ENCODE data around the gene TTYH1.

Gene TTYH1

GRCh38 chr19:54426291-54426931 is 11.1 kb downstream of the TTYH1 start:
- Histone ChIP-seq H3K9me3 (ENCODE audit: insufficient read depth, low read depth, low read length) (no peaks in the 10 kb centered on the region), H3K79me2 (ENCODE audit: insufficient read depth, low read length) (no peaks in the 10 kb centered on the region), H3K4me2 (ENCODE audit: low read depth, low read length, poor library complexity, severe bottlenecking) (no peak overlapping the region), H3K36me3 (ENCODE audit: insufficient read depth, low read length) (no peaks in the 10 kb centered on the region), H3K9me2 (replicated peaks; ENCODE audit: low read depth, low read length) (no peaks in the 10 kb centered on the region), H3K27me3 (ENCODE audit: insufficient read depth, low read length, poor library complexity, severe bottlenecking) (no peaks in the 10 kb centered on the region), H3K4me3 (ENCODE audit: low read length, poor library complexity, severe bottlenecking) (no peak overlapping the region), H3K4me1 (ENCODE audit: insufficient read depth, low read length, poor library complexity, severe bottlenecking) (no peaks in the 10 kb centered on the region), H2AFZ (ENCODE audit: low read length) (no peak overlapping the region), H4K20me1 (ENCODE audit: insufficient read depth, low read length, poor library complexity, severe bottlenecking) (no peaks in the 10 kb centered on the region), H3K9ac (ENCODE audit: low read depth, low read length, poor library complexity, severe bottlenecking) (no peak overlapping the region), H3F3A (ENCODE audit: low read depth) (no peaks in the 10 kb centered on the region)
- TF ChIP-seq, protein P1, sequence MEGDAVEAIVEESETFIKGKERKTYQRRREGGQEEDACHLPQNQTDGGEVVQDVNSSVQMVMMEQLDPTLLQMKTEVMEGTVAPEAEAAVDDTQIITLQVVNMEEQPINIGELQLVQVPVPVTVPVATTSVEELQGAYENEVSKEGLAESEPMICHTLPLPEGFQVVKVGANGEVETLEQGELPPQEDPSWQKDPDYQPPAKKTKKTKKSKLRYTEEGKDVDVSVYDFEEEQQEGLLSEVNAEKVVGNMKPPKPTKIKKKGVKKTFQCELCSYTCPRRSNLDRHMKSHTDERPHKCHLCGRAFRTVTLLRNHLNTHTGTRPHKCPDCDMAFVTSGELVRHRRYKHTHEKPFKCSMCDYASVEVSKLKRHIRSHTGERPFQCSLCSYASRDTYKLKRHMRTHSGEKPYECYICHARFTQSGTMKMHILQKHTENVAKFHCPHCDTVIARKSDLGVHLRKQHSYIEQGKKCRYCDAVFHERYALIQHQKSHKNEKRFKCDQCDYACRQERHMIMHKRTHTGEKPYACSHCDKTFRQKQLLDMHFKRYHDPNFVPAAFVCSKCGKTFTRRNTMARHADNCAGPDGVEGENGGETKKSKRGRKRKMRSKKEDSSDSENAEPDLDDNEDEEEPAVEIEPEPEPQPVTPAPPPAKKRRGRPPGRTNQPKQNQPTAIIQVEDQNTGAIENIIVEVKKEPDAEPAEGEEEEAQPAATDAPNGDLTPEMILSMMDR (conservative IDR thresholded peaks at IDR 0.05; ENCODE audit: low read length): no peak
- TF ChIP-seq EZH2phosphoT487 (IDR thresholded peaks at IDR 0.05; ENCODE audit: borderline replicate concordance): no peak

GRCh38 chr19:54427586-54427985 is 12.3 kb downstream of the TTYH1 start:
- Histone ChIP-seq H3K4me2 (ENCODE audit: low read depth, low read length, poor library complexity, severe bottlenecking) (no peak overlapping the region), H2AFZ (ENCODE audit: low read length) (no peak overlapping the region), H3K27me3 (ENCODE audit: insufficient read depth, low read length, poor library complexity, severe bottlenecking) (no peaks in the 10 kb centered on the region), H4K20me1 (ENCODE audit: insufficient read depth, low read length, poor library complexity, severe bottlenecking) (no peaks in the 10 kb centered on the region), H3K4me3 (ENCODE audit: low read length, poor library complexity, severe bottlenecking) (no peak overlapping the region), H3F3A (ENCODE audit: low read depth) (no peaks in the 10 kb centered on the region), H3K9me2 (replicated peaks; ENCODE audit: low read depth, low read length) (no peaks in the 10 kb centered on the region), H3K9me3 (ENCODE audit: insufficient read depth, low read depth, low read length) (no peaks in the 10 kb centered on the region), H3K79me2 (ENCODE audit: insufficient read depth, low read length) (no peaks in the 10 kb centered on the region), H3K4me1 (ENCODE audit: insufficient read depth, low read length, poor library complexity, severe bottlenecking) (no peaks in the 10 kb centered on the region), H3K36me3 (ENCODE audit: insufficient read depth, low read length) (no peaks in the 10 kb centered on the region), H3K9ac (ENCODE audit: low read depth, low read length, poor library complexity, severe bottlenecking) (no peak overlapping the region)
- TF ChIP-seq, protein P1 (conservative IDR thresholded peaks at IDR 0.05; ENCODE audit: low read length): no peak
- no peak for TF ChIP-seq EZH2phosphoT487 (IDR thresholded peaks at IDR 0.05; ENCODE audit: borderline replicate concordance)

DNA sequence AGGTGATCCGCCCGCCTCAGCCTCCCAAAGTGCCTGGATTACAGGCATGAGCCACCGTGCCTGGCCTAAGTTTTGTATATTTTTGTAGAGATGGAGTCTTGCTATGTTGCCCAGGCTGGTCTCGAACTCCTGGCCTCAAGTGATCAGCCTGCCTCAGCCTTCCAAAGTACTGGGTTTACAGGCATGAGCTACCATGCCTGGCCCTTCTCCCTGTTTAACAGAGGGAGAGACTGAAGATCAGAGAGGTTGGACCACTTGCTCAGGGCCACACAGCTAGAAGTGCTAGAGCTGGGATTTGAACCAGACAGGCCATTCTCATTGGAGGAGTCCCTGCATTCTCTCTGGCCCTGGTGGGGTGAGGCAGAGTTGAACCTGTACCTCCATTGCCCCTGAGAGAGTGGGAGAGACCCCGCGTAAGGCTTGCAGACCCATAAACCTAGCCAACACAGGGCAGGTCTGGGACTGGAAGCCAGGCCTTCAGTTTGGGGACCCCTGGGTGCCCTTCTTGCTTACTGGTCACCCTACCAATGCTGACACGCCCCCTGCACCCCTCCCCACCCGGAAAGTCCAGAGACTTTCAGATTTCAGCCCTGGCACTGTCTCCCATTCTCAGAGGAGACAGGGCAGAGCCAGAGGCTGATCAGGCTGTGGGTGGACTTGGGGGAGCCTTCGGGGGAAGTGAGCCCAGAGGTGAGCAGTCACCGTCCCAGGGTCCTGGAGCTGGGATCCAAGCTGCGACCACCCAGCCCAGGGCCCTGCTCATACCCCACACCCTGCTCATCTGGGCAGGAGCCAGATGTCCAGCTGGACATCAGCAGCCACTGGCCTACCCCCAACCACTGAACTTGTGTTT is 13.3 kb downstream of the TTYH1 start:
- no peak overlapping the region for H2AFZ ChIP-seq (ENCODE audit: low read length)
- no peak overlapping the region for H3K4me2 ChIP-seq (ENCODE audit: low read depth, low read length, poor library complexity, severe bottlenecking)
- no peak overlapping the region for H3K9ac ChIP-seq (ENCODE audit: low read depth, low read length, poor library complexity, severe bottlenecking)
- H3K9me2 ChIP-seq (replicated peaks; ENCODE audit: low read depth, low read length): no peaks in the 10 kb centered on the region
- H3F3A ChIP-seq (ENCODE audit: low read depth): no peaks in the 10 kb centered on the region
- TF ChIP-seq, protein P1 (conservative IDR thresholded peaks at IDR 0.05; ENCODE audit: low read length): no peak
- no peak for TF ChIP-seq EZH2phosphoT487 (IDR thresholded peaks at IDR 0.05; ENCODE audit: borderline replicate concordance)
- H3K4me1 ChIP-seq (ENCODE audit: insufficient read depth, low read length, poor library complexity, severe bottlenecking): no peaks in the 10 kb centered on the region
- no peaks in the 10 kb centered on the region for H3K36me3 ChIP-seq (ENCODE audit: insufficient read depth, low read length)
- H3K79me2 ChIP-seq (ENCODE audit: insufficient read depth, low read length): no peaks in the 10 kb centered on the region
- no peaks in the 10 kb centered on the region for H4K20me1 ChIP-seq (ENCODE audit: insufficient read depth, low read length, poor library complexity, severe bottlenecking)
- H3K9me3 ChIP-seq (ENCODE audit: insufficient read depth, low read depth, low read length): no peaks in the 10 kb centered on the region
- H3K4me3 ChIP-seq (ENCODE audit: low read length, poor library complexity, severe bottlenecking): no peak overlapping the region
- no peaks in the 10 kb centered on the region for H3K27me3 ChIP-seq (ENCODE audit: insufficient read depth, low read length, poor library complexity, severe bottlenecking)

Data from Loucy (cell line).